ENCODE data around the gene MALT1.

DNA sequence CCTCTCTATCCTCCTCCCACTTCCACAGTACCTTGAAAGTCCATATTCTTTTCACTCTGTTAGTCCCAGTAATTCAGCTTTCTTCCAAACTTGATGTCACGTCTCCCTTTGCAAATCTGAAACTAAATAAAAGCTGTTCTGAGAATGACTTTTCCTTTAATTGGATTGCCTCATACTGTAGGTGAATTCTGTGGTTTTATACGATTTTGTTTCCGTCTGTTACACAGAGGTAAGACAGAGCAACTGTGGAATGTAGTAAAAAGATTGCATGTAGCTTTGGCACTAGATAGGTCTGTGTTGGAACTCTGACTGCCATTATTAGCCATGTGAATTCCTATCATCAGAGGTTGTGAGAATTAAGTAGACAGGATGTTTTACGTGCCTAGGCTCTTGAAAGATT, 25.9 kb downstream of the MALT1 start:
- TF ChIP-seq, protein P1, sequence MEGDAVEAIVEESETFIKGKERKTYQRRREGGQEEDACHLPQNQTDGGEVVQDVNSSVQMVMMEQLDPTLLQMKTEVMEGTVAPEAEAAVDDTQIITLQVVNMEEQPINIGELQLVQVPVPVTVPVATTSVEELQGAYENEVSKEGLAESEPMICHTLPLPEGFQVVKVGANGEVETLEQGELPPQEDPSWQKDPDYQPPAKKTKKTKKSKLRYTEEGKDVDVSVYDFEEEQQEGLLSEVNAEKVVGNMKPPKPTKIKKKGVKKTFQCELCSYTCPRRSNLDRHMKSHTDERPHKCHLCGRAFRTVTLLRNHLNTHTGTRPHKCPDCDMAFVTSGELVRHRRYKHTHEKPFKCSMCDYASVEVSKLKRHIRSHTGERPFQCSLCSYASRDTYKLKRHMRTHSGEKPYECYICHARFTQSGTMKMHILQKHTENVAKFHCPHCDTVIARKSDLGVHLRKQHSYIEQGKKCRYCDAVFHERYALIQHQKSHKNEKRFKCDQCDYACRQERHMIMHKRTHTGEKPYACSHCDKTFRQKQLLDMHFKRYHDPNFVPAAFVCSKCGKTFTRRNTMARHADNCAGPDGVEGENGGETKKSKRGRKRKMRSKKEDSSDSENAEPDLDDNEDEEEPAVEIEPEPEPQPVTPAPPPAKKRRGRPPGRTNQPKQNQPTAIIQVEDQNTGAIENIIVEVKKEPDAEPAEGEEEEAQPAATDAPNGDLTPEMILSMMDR (IDR thresholded peaks at IDR 0.05), result no peak
- TF ChIP-seq EP300 (IDR thresholded peaks at IDR 0.05), result no peak
